Smooth muscle cell (in vitro differentiated cells): ENCODE measurements around the gene MXRA7. TPM values are rescaled to one million over a fixed set of nuclear protein-coding genes. Genes with fewer than 3 reads are reported as not detected.
"Not testable (repeated sequence)": the region's sequence is repeated elsewhere in the genome, so short reads cannot be mapped to it uniquely, and the experiment has no call there.

Source experiments
- DNase-seq: peaks from one replicate; lab custom pipeline; 2025; ENCODE audit not compliant: unreplicated experiment; lab: John Stamatoyannopoulos, UW
- H2AFZ ChIP-seq: fragments of 200-600 bp; sonication (generic); 2 replicates; pipeline ENCODE4 v1.6.0; 2016; ENCODE audit warnings: antibody characterized with exemption, low read depth, mild to moderate bottlenecking
- H3F3A ChIP-seq: fragments of 200-600 bp; sonication (generic); 2 replicates; pipeline ENCODE4 v1.6.0; 2017; ENCODE audit warnings: antibody characterized with exemption, low read depth
- H3K27ac ChIP-seq: fragments of 200-600 bp; sonication (generic); 2 replicates; pipeline ENCODE4 v1.5.1; 2016; ENCODE audit warnings: low read depth, mild to moderate bottlenecking
- H3K27me3 ChIP-seq: fragments of 200-600 bp; sonication (generic); 2 replicates; pipeline ENCODE4 v1.6.1; 2016; ENCODE audit warnings: low read depth, mild to moderate bottlenecking
- H3K36me3 ChIP-seq: fragments of 200-600 bp; sonication (generic); 2 replicates; pipeline ENCODE4 v1.5.1; 2016; ENCODE audit warnings: low read depth
- H3K4me1 ChIP-seq: fragments of 200-600 bp; sonication (generic); 2 replicates; pipeline ENCODE4 v1.5.1; 2016; ENCODE audit warnings: low read depth
- H3K4me2 ChIP-seq: fragments of 200-600 bp; sonication (generic); 2 replicates; pipeline ENCODE4 v1.6.0; 2016; ENCODE audit warnings: mild to moderate bottlenecking
- H3K4me3 ChIP-seq: fragments of 200-600 bp; sonication (generic); 2 replicates; pipeline ENCODE4 v1.5.1; 2016; ENCODE audit warnings: mild to moderate bottlenecking
- H3K79me2 ChIP-seq: fragments of 200-600 bp; sonication (generic); 2 replicates; pipeline ENCODE4 v1.6.0; 2016; ENCODE audit warnings: low read depth, mild to moderate bottlenecking
- H3K9ac ChIP-seq: fragments of 200-600 bp; sonication (generic); 2 replicates; pipeline ENCODE4 v1.6.0; 2016; ENCODE audit warnings: low read depth
- H3K9me3 ChIP-seq: fragments of 200-600 bp; sonication (generic); replicated peaks from 2 replicates; pipeline ENCODE4 v1.5.1; 2016; ENCODE audit warnings: low read depth
- H4K20me1 ChIP-seq: fragments of 200-600 bp; sonication (generic); 2 replicates; pipeline ENCODE4 v1.6.0; 2016; ENCODE audit warnings: low read depth
- WGBS: methylation state at CpG from one replicate; pipeline ENCODE4 v1.1.7; 2016; ENCODE audit warnings: low lambda C conversion rate; 5-methylcytosine and 5-hydroxymethylcytosine counted together
- polyA plus RNA-seq: library from polyadenylated mRNA; unstranded; fragments of >200 nt; fragmentation: Nextera tagmentation; extraction: Ambion mirVana; gene quantifications from 2 replicates; pipeline ENCODE4 v1.2.1, GENCODE V29; 2016
- total RNA-seq: library from RNA; depleted of rRNA; stranded (reverse); fragments of >200 nt; gene quantifications from 2 replicates; pipeline ENCODE4 v1.2.3, GENCODE V29; 2014
- TF ChIP-seq, protein P1 (sequence below): fragments of 200-600 bp; sonication (generic); IDR thresholded peaks from 2 replicates; pipeline ENCODE4 v1.5.1; 2017; ENCODE audit warnings: borderline replicate concordance, mild to moderate bottlenecking, antibody characterized with exemption; ENCODE audit not compliant: insufficient read depth, poor library complexity, severe bottlenecking

Gene MXRA7
- total and polyA plus RNA-seq, 2 experiments from 2014 or later: 134 to 158 TPM

DNA sequence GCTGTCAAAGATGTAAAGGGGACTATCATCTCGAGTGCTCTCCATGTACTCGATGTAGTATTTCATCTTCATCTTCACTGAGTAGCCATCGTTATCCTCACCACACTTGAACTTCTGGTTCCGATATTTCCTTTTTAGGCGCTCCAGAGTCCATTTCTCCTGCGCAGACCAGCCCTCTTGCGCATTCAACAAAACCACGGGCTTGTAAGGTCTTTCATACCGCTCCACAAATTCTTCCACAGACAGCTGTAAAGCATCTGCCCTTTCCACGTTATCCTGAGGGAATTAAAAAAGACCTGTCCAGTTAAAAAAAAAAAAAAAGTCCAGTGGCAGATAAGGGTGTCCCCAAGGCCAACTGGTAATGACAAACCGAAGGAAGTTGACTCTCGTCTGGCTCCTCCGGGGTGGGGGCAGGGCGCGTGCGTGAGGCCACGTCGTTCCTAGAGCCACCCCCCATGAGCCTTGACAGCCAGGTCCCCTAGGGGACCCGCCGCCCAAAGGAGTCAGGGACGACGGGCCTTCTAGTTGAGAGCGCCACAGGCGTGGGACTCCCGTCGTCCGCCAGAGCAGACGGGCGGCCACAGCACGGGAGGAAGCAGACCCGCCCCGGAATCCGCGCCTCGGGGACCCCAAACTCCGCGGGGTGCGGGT is 14.9 kb upstream of the MXRA7 start:
- Histone ChIP-seq H3K36me3 (peaks cover 9% of the 10 kb centered on the region), H3K79me2 (peaks cover 77% of the 10 kb centered on the region), H3K9me3 (no peaks in the 10 kb centered on the region), H3F3A (peaks cover 18% of the 10 kb centered on the region), H3K27ac (peak overlapping the region; percentile 97), H3K27me3 (no peaks in the 10 kb centered on the region), H4K20me1 (peaks cover 65% of the 10 kb centered on the region), H2AFZ (no peak overlapping the region), H3K9ac (peak overlapping the region; percentile 88), H3K4me3 (peak overlapping the region; percentile 89), H3K4me2 (peak overlapping the region; percentile 97), H3K4me1 (peaks cover 8% of the 10 kb centered on the region)
- no peak for DNase-seq
- WGBS: 16% methylated on average over 31 of the region's 38 CpGs
- TF ChIP-seq, protein P1, sequence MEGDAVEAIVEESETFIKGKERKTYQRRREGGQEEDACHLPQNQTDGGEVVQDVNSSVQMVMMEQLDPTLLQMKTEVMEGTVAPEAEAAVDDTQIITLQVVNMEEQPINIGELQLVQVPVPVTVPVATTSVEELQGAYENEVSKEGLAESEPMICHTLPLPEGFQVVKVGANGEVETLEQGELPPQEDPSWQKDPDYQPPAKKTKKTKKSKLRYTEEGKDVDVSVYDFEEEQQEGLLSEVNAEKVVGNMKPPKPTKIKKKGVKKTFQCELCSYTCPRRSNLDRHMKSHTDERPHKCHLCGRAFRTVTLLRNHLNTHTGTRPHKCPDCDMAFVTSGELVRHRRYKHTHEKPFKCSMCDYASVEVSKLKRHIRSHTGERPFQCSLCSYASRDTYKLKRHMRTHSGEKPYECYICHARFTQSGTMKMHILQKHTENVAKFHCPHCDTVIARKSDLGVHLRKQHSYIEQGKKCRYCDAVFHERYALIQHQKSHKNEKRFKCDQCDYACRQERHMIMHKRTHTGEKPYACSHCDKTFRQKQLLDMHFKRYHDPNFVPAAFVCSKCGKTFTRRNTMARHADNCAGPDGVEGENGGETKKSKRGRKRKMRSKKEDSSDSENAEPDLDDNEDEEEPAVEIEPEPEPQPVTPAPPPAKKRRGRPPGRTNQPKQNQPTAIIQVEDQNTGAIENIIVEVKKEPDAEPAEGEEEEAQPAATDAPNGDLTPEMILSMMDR: no peak

DNA sequence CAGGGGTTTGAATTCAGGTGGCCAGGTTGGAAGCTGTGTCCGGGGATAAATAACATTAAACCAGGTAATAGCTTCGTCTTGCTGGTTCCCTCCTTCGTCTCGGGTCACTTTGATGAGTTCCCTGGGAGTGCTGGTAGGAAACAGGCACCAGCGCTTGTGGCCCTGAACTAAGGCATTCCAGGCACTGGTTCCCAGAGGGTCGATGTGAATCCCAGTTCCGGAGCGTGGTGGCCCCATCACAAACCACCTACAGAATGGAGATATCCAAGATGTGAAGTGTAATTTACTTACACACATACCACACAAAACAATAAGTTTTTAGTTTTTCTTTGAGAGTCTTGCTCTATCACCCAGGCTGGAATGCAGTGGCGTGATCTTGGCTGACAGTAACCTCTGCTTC is 13.0 kb upstream of the MXRA7 start:
- peak overlapping the region; percentile 14 for H3K4me2 ChIP-seq
- H3K79me2 ChIP-seq: peaks cover 65% of the 10 kb centered on the region
- H3K36me3 ChIP-seq: peaks cover 19% of the 10 kb centered on the region
- peaks cover 8% of the 10 kb centered on the region for H3K4me1 ChIP-seq
- TF ChIP-seq, protein P1: no peak
- H4K20me1 ChIP-seq: peaks cover 77% of the 10 kb centered on the region
- no peak overlapping the region for H3K9ac ChIP-seq
- H3K4me3 ChIP-seq: no peak overlapping the region
- H3K27ac ChIP-seq: no peak overlapping the region
- no peak for DNase-seq
- H3K27me3 ChIP-seq: no peaks in the 10 kb centered on the region
- peaks cover 26% of the 10 kb centered on the region for H3F3A ChIP-seq
- no peaks in the 10 kb centered on the region for H3K9me3 ChIP-seq
- 97% methylated on average over 9 of the region's 9 CpGs for WGBS
- no peak overlapping the region for H2AFZ ChIP-seq

DNA sequence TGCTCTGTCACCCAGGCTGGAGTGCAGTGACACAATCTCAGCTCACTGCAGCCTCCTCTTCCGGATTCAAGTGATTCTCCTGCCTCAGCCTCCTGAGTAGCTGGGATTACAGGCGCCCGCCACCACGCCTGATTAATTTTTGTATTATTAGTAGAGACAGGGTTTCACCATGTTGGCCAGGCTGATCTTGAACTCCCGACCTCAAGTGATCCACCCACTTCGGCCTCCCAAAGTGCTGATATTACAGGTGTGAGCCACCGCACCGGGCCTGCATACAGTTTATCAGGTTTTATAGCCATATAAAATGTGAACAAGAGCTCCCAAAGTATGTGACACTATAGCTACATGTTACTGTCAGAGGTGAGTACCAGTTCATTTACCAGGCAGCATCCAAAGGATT is 12.2 kb upstream of the MXRA7 start:
- not testable (repeated sequence) for H3K9ac ChIP-seq, H3K4me3 ChIP-seq, H3K4me1 ChIP-seq, H3K4me2 ChIP-seq, H2AFZ ChIP-seq, DNase-seq, H3K27me3 ChIP-seq, H3K27ac ChIP-seq, H3K9me3 ChIP-seq
- 98% methylated on average over 8 of the region's 8 CpGs for WGBS
- Histone ChIP-seq H3K36me3 (peaks cover 19% of the 10 kb centered on the region), H3K79me2 (peaks cover 58% of the 10 kb centered on the region), H4K20me1 (peaks cover 85% of the 10 kb centered on the region), H3F3A (peaks cover 34% of the 10 kb centered on the region)

DNA sequence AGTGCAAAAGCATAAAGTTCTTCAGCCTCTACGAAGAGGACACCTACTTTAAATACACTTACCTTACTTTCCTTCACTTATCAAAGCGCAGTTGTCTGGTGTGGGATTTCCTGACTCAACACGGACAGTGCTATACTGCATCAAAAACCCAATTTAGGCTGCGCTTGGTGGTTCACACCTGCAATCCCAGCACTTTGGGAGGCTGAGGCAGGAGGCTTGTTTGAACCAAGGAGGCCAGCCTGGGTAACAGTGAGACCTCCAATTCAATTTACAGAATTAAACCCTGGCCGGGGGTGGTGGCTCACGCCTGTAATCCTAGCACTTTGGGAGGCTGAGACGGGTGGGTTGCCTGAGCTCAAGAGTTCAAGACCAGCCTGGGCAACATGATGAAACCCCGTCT is 11.5 kb upstream of the MXRA7 start:
- H3K4me2 ChIP-seq: no peak overlapping the region
- H3K36me3 ChIP-seq: peaks cover 19% of the 10 kb centered on the region
- no peaks in the 10 kb centered on the region for H3K9me3 ChIP-seq
- no peaks in the 10 kb centered on the region for H3K27me3 ChIP-seq
- peaks cover 51% of the 10 kb centered on the region for H3K79me2 ChIP-seq
- 97% methylated on average over 8 of the region's 8 CpGs for WGBS
- H2AFZ ChIP-seq: no peak overlapping the region
- no peak overlapping the region for H3K27ac ChIP-seq
- peaks cover 83% of the 10 kb centered on the region for H4K20me1 ChIP-seq
- peaks cover 30% of the 10 kb centered on the region for H3F3A ChIP-seq
- TF ChIP-seq, protein P1: no peak
- no peak for DNase-seq
- H3K4me1 ChIP-seq: peaks cover 2% of the 10 kb centered on the region
- H3K9ac ChIP-seq: no peak overlapping the region
- no peak overlapping the region for H3K4me3 ChIP-seq
